ENCODE results near the gene PLEKHG2. TPM values are rescaled to one million over a fixed set of nuclear protein-coding genes. Genes with fewer than 3 reads are reported as not detected.

The PLEKHG2 gene
- total and polyA plus RNA-seq, 9 of the 15 experiments (the other 6 are each of a cell fraction or from before 2014, with no cell fraction given): 0.98 to 45.7 (median 9.8) TPM

DNA sequence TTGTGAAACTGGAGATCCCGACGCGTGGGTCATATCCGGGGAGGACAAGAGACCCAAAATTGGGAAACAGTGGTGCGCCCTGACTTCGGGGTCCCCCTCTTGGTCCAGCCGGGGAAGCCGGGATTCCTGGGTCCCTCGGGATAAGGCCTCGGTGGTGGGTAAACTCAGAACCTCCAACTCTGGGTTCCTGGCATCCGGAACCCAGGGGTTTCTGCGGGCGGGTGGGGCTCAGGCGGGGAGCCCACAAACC, 5.1 kb upstream of the PLEKHG2 start (continued):
- TF ChIP-seq, protein P1, sequence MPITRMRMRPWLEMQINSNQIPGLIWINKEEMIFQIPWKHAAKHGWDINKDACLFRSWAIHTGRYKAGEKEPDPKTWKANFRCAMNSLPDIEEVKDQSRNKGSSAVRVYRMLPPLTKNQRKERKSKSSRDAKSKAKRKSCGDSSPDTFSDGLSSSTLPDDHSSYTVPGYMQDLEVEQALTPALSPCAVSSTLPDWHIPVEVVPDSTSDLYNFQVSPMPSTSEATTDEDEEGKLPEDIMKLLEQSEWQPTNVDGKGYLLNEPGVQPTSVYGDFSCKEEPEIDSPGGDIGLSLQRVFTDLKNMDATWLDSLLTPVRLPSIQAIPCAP (CRISPR knock-in tag; IDR thresholded peaks at IDR 0.05; ENCODE audit: borderline replicate concordance): no peak
- TF ChIP-seq EWSR1 (IDR thresholded peaks at IDR 0.05; ENCODE audit: borderline replicate concordance, low read depth, partially characterized antibody): no peak
- TF ChIP-seq ZNF224 (CRISPR knock-in tag; IDR thresholded peaks at IDR 0.05): no peak
- TF ChIP-seq, protein P2, sequence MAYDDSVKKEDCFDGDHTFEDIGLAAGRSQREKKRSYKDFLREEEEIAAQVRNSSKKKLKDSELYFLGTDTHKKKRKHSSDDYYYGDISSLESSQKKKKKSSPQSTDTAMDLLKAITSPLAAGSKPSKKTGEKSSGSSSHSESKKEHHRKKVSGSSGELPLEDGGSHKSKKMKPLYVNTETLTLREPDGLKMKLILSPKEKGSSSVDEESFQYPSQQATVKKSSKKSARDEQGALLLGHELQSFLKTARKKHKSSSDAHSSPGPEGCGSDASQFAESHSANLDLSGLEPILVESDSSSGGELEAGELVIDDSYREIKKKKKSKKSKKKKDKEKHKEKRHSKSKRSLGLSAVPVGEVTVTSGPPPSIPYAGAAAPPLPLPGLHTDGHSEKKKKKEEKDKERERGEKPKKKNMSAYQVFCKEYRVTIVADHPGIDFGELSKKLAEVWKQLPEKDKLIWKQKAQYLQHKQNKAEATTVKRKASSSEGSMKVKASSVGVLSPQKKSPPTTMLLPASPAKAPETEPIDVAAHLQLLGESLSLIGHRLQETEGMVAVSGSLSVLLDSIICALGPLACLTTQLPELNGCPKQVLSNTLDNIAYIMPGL (CRISPR knock-in tag; IDR thresholded peaks at IDR 0.05): no peak
- TF ChIP-seq, protein P3, sequence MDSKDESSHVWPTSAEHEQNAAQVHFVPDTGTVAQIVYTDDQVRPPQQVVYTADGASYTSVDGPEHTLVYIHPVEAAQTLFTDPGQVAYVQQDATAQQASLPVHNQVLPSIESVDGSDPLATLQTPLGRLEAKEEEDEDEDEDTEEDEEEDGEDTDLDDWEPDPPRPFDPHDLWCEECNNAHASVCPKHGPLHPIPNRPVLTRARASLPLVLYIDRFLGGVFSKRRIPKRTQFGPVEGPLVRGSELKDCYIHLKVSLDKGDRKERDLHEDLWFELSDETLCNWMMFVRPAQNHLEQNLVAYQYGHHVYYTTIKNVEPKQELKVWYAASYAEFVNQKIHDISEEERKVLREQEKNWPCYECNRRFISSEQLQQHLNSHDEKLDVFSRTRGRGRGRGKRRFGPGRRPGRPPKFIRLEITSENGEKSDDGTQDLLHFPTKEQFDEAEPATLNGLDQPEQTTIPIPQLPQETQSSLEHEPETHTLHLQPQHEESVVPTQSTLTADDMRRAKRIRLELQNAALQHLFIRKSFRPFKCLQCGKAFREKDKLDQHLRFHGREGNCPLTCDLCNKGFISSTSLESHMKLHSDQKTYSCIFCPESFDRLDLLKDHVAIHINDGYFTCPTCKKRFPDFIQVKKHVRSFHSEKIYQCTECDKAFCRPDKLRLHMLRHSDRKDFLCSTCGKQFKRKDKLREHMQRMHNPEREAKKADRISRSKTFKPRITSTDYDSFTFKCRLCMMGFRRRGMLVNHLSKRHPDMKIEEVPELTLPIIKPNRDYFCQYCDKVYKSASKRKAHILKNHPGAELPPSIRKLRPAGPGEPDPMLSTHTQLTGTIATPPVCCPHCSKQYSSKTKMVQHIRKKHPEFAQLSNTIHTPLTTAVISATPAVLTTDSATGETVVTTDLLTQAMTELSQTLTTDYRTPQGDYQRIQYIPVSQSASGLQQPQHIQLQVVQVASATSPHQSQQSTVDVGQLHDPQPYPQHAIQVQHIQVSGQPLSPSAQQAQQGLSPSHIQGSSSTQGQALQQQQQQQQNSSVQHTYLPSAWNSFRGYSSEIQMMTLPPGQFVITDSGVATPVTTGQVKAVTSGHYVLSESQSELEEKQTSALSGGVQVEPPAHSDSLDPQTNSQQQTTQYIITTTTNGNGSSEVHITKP (IDR thresholded peaks at IDR 0.05; ENCODE audit: partially characterized antibody): peak; percentile 4
- no peak for TF ChIP-seq DMBX1 (CRISPR knock-in tag; IDR thresholded peaks at IDR 0.05; ENCODE audit: borderline replicate concordance)
- no peak for TF ChIP-seq ZNF644 (tag; IDR thresholded peaks at IDR 0.05; ENCODE audit: low read depth)
- TF ChIP-seq ZBED1 (IDR thresholded peaks at IDR 0.05): no peak
- TF ChIP-seq ZNF12 (CRISPR knock-in tag; IDR thresholded peaks at IDR 0.05): 0 out of 2 replicates have a peak, but pooled peaks have one; percentile 25
- no peak for TF ChIP-seq ZNF253 (CRISPR knock-in tag; conservative IDR thresholded peaks at IDR 0.05)
- no peak for TF ChIP-seq SMARCA5 (IDR thresholded peaks at IDR 0.05)
- TF ChIP-seq CHD4 (IDR thresholded peaks at IDR 0.05; ENCODE audit: insufficient read depth, insufficient replicate concordance, low read depth, low read length, poor library complexity, severe bottlenecking): no peak
- 0 out of 2 replicates have a peak, but pooled peaks have one; percentile 1 for TF ChIP-seq ZSCAN29 (IDR thresholded peaks at IDR 0.05)
- no peak for TF ChIP-seq MAFF (IDR thresholded peaks at IDR 0.05; ENCODE audit: low read length)
- TF ChIP-seq, protein P4, sequence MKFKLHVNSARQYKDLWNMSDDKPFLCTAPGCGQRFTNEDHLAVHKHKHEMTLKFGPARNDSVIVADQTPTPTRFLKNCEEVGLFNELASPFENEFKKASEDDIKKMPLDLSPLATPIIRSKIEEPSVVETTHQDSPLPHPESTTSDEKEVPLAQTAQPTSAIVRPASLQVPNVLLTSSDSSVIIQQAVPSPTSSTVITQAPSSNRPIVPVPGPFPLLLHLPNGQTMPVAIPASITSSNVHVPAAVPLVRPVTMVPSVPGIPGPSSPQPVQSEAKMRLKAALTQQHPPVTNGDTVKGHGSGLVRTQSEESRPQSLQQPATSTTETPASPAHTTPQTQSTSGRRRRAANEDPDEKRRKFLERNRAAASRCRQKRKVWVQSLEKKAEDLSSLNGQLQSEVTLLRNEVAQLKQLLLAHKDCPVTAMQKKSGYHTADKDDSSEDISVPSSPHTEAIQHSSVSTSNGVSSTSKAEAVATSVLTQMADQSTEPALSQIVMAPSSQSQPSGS (CRISPR knock-in tag; IDR thresholded peaks at IDR 0.05): no peak
- TF ChIP-seq ASH1L (IDR thresholded peaks at IDR 0.05; ENCODE audit: borderline replicate concordance, low read depth, partially characterized antibody): no peak
- TF ChIP-seq ZNF785 (CRISPR knock-in tag; IDR thresholded peaks at IDR 0.05): no peak
- TF ChIP-seq, protein P5, sequence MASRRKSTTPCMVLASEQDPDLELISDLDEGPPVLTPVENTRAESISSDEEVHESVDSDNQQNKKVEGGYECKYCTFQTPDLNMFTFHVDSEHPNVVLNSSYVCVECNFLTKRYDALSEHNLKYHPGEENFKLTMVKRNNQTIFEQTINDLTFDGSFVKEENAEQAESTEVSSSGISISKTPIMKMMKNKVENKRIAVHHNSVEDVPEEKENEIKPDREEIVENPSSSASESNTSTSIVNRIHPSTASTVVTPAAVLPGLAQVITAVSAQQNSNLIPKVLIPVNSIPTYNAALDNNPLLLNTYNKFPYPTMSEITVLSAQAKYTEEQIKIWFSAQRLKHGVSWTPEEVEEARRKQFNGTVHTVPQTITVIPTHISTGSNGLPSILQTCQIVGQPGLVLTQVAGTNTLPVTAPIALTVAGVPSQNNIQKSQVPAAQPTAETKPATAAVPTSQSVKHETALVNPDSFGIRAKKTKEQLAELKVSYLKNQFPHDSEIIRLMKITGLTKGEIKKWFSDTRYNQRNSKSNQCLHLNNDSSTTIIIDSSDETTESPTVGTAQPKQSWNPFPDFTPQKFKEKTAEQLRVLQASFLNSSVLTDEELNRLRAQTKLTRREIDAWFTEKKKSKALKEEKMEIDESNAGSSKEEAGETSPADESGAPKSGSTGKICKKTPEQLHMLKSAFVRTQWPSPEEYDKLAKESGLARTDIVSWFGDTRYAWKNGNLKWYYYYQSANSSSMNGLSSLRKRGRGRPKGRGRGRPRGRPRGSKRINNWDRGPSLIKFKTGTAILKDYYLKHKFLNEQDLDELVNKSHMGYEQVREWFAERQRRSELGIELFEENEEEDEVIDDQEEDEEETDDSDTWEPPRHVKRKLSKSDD (conservative IDR thresholded peaks at IDR 0.05; ENCODE audit: low read length): no peak
